HL-60 (cell line): Measurements from ENCODE around the gene STS.

ENCODE experiments used
- DNase-seq, 2 experiments: peaks; one replicate each; pipeline ENCODE4 v3.0.0-alpha.2; 2010 to 2020; ENCODE audit warnings: low read depth in 1 of 2, low spot score in 1 of 2
- H3K27ac ChIP-seq: fragments of 250-450 bp; sonication (Bioruptor Pico); replicated peaks from 2 replicates; pipeline ENCODE4 v1.5.1; 2020; ENCODE audit warnings: mild to moderate bottlenecking, moderate library complexity
- H3K27me3 ChIP-seq: fragments of 250-450 bp; sonication (Bioruptor Pico); 2 replicates; pipeline ENCODE4 v1.5.1; 2021; ENCODE audit warnings: mild to moderate bottlenecking, moderate library complexity; ENCODE audit not compliant: insufficient read depth, poor library complexity, severe bottlenecking
- H3K4me3 ChIP-seq: replicated peaks from 2 replicates; pipeline ENCODE4 v1.5.1; 2011; ENCODE audit warnings: mild to moderate bottlenecking, control low read depth, low read length; ENCODE audit not compliant: insufficient read depth
- GABPA ChIP-seq: IDR thresholded peaks from 2 replicates; pipeline ENCODE4 v1.6.1; 2012; ENCODE audit warnings: low read depth
- POLR2AphosphoS5 ChIP-seq: IDR thresholded peaks from 2 replicates; pipeline ENCODE4 v1.6.1; 2012; ENCODE audit warnings: low read depth
- SPI1 ChIP-seq: IDR thresholded peaks from 2 replicates; pipeline ENCODE4 v1.6.1; 2012; ENCODE audit warnings: low read depth, mild to moderate bottlenecking, borderline replicate concordance
- TF ChIP-seq, protein P1 (sequence below): IDR thresholded peaks from one replicate; pipeline ENCODE4 v1.5.1; 2011; ENCODE audit warnings: low read length, control low read depth, inconsistent platforms; ENCODE audit not compliant: insufficient read depth
- TF ChIP-seq, protein P2 (sequence below): IDR thresholded peaks from 2 replicates; pipeline ENCODE4 v1.6.1; 2012; ENCODE audit warnings: low read depth; ENCODE audit not compliant: insufficient replicate concordance

Gene STS

DNA sequence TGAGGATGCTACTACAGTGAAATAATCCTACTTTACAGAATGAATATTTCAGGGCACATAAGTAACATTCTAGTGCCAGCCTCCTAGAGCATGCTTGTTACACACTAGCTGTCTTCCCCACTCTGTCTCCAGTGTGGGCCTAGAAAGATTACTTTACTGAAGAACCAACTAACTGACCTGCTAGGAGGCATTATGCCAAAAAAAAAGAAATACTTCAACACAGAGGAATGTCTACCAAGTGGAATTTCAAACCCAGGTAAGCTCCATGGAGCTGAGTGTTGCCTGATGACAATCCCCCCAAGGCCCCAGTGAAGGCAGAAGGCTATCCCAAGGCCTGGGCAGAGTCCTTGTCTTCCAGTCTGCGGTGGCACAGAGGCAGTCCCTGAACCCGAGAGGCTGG, 40.9 kb upstream of the STS start:
- Histone ChIP-seq H3K4me3 (no peak overlapping the region), H3K27me3 (no peaks in the 10 kb centered on the region), H3K27ac (no peak overlapping the region)
- TF ChIP-seq, protein P1, sequence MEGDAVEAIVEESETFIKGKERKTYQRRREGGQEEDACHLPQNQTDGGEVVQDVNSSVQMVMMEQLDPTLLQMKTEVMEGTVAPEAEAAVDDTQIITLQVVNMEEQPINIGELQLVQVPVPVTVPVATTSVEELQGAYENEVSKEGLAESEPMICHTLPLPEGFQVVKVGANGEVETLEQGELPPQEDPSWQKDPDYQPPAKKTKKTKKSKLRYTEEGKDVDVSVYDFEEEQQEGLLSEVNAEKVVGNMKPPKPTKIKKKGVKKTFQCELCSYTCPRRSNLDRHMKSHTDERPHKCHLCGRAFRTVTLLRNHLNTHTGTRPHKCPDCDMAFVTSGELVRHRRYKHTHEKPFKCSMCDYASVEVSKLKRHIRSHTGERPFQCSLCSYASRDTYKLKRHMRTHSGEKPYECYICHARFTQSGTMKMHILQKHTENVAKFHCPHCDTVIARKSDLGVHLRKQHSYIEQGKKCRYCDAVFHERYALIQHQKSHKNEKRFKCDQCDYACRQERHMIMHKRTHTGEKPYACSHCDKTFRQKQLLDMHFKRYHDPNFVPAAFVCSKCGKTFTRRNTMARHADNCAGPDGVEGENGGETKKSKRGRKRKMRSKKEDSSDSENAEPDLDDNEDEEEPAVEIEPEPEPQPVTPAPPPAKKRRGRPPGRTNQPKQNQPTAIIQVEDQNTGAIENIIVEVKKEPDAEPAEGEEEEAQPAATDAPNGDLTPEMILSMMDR, result no peak
- no peak for DNase-seq

DNA sequence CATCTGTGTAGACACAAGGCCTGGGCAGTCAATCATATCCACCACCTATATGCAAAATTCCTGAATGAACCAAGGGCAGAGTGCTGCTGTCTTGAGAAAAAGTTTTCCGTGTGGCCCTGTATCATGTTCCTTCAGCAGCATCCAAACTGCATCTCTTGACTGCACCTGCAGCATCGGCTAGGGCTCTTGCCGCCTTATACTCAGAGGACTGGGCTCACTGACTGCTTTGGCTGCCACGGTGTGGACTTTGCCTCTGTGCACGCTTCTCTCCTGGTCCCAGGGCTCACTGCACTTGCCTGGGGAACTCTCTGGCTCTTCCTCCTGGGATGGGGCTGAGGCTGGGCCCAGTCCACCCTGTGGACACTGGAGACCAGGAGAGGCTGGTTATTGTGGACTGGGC, 39.5 kb upstream of the STS start:
- Histone ChIP-seq H3K27ac (no peak overlapping the region), H3K27me3 (no peaks in the 10 kb centered on the region), H3K4me3 (no peak overlapping the region)
- no peak for TF ChIP-seq POLR2AphosphoS5
- TF ChIP-seq, protein P1, result no peak
- TF ChIP-seq SPI1, result no peak
- TF ChIP-seq GABPA, result no peak
- TF ChIP-seq, protein P2, sequence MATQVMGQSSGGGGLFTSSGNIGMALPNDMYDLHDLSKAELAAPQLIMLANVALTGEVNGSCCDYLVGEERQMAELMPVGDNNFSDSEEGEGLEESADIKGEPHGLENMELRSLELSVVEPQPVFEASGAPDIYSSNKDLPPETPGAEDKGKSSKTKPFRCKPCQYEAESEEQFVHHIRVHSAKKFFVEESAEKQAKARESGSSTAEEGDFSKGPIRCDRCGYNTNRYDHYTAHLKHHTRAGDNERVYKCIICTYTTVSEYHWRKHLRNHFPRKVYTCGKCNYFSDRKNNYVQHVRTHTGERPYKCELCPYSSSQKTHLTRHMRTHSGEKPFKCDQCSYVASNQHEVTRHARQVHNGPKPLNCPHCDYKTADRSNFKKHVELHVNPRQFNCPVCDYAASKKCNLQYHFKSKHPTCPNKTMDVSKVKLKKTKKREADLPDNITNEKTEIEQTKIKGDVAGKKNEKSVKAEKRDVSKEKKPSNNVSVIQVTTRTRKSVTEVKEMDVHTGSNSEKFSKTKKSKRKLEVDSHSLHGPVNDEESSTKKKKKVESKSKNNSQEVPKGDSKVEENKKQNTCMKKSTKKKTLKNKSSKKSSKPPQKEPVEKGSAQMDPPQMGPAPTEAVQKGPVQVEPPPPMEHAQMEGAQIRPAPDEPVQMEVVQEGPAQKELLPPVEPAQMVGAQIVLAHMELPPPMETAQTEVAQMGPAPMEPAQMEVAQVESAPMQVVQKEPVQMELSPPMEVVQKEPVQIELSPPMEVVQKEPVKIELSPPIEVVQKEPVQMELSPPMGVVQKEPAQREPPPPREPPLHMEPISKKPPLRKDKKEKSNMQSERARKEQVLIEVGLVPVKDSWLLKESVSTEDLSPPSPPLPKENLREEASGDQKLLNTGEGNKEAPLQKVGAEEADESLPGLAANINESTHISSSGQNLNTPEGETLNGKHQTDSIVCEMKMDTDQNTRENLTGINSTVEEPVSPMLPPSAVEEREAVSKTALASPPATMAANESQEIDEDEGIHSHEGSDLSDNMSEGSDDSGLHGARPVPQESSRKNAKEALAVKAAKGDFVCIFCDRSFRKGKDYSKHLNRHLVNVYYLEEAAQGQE, result no peak
- no peak for DNase-seq

DNA sequence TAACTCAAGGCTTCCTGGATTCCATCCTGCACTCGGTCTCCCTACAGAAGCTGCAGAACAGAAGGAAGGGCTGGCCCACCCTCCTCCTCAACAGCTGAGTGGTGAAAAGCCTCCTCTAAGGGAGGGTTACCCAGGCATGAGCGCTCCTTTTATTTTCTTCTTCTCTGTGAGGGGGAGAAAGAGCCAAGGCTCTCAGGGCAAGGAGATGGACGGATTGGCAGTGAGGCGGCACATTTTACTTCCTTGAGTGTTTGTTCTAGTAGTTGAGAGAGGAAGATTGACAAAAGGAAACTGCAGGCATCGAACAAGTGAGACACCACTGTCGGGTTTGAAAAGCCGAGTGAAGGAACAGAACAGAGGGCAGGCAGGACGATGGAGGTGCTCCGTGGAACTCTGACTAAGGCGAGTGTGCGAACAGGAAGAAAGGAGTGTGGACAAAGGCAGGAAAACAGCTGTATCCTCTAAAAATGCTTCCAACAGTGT, 38.4 kb upstream of the STS start:
- no peak for TF ChIP-seq POLR2AphosphoS5
- TF ChIP-seq GABPA, result no peak
- TF ChIP-seq, protein P2, result no peak
- TF ChIP-seq, protein P1, result no peak
- no peak for TF ChIP-seq SPI1
- Histone ChIP-seq H3K4me3 (no peak overlapping the region), H3K27ac (no peak overlapping the region), H3K27me3 (no peaks in the 10 kb centered on the region)
- DNase-seq, result no peak
